Fibroblast of mammary gland (primary cell): ENCODE results near the gene OR51Q1.

Source experiments
- DNase-seq: peaks from one replicate; pipeline ENCODE4 v3.0.0-alpha.2; 2010; ENCODE audit warnings: low read depth
- H3K4me3 ChIP-seq: 2 replicates; pipeline ENCODE4 v1.5.1; 2011; ENCODE audit warnings: low read depth, mild to moderate bottlenecking, low read length, moderate library complexity; ENCODE audit not compliant: control insufficient read depth
- CTCF ChIP-seq: conservative IDR thresholded peaks from 2 replicates; pipeline ENCODE4 v1.5.1; 2011; ENCODE audit warnings: low read depth, low read length, inconsistent platforms; ENCODE audit not compliant: control insufficient read depth, insufficient read depth

OR51Q1 gene

GRCh38 chr11:5398936-5399335 is 23.0 kb upstream of the OR51Q1 start:
- no peak overlapping the region for H3K4me3 ChIP-seq
- TF ChIP-seq CTCF: no peak
- DNase-seq: no peak

- TF ChIP-seq CTCF: no peak
- no peak for DNase-seq
- H3K4me3 ChIP-seq: no peak overlapping the region
Observed at GRCh38 chr11:5405173-5405572, 16.7 kb upstream of the OR51Q1 start.

GRCh38 chr11:5420993-5421392 is 918 bp upstream of the OR51Q1 start:
- H3K4me3 ChIP-seq: no peak overlapping the region
- DNase-seq: no peak
- no peak for TF ChIP-seq CTCF

GRCh38 chr11:5423131-5423530 is 1.2 kb downstream of the OR51Q1 start:
- DNase-seq: no peak
- TF ChIP-seq CTCF: no peak
- no peak overlapping the region for H3K4me3 ChIP-seq

GRCh38 chr11:5441414-5441813 is 19.5 kb downstream of the OR51Q1 start, which contains the start of gene OR51I1:
Gene OR51I1 (minus strand): TSS chr11:5441514. CDS start chr11:5441514, 0 bp downstream.
- TF ChIP-seq CTCF: no peak
- DNase-seq: no peak
- H3K4me3 ChIP-seq: no peak within 1 kb of the TSS

- TF ChIP-seq CTCF: no peak
Observed at GRCh38 chr11:5443835-5444393, 22.0 kb downstream of the OR51Q1 start.

GRCh38 chr11:5449023-5449422 is 27.1 kb downstream of the OR51Q1 start, which contains the start of gene OR51I2:
Gene OR51I2 (plus strand): TSS chr11:5449323. CDS start chr11:5453489, 4,166 bp downstream.
- H3K4me3 ChIP-seq: no peak within 1 kb of the TSS
- no peak for TF ChIP-seq CTCF
- no peak for DNase-seq

More at GRCh38 chr11:5443835-5444393, 22.0 kb downstream of the OR51Q1 start:
- no peak for DNase-seq
- no peak overlapping the region for H3K4me3 ChIP-seq
